ENCODE measurements around the gene VPS36.
"Not testable (repeated sequence)": the region's sequence is repeated elsewhere in the genome, so short reads cannot be mapped to it uniquely, and the experiment has no call there.

The VPS36 gene

DNA sequence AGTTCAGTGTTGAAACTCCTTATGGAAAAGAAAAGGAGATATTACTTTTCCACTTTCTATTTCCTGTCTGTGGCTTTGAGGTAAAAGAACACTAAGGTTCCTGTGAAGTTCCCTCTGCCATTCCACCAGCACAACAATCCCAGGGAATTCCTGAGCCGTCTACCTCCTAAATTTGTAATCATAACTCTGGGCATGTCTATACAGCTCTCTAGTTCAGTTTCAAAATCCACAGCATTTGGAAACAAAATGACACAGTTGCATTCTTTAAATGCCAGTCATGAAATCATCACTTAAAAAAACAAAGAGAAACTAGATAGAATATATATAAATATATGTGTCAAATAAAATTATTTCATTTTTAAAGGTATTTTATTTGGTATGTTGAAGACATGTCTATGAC is 35.5 kb downstream of the VPS36 start:
- TF ChIP-seq, protein P1, sequence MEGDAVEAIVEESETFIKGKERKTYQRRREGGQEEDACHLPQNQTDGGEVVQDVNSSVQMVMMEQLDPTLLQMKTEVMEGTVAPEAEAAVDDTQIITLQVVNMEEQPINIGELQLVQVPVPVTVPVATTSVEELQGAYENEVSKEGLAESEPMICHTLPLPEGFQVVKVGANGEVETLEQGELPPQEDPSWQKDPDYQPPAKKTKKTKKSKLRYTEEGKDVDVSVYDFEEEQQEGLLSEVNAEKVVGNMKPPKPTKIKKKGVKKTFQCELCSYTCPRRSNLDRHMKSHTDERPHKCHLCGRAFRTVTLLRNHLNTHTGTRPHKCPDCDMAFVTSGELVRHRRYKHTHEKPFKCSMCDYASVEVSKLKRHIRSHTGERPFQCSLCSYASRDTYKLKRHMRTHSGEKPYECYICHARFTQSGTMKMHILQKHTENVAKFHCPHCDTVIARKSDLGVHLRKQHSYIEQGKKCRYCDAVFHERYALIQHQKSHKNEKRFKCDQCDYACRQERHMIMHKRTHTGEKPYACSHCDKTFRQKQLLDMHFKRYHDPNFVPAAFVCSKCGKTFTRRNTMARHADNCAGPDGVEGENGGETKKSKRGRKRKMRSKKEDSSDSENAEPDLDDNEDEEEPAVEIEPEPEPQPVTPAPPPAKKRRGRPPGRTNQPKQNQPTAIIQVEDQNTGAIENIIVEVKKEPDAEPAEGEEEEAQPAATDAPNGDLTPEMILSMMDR (IDR thresholded peaks at IDR 0.05; ENCODE audit: low read depth, low read length): no peak
- no peak overlapping the region for H3K4me3 ChIP-seq (ENCODE audit: low read depth, low read length)

DNA sequence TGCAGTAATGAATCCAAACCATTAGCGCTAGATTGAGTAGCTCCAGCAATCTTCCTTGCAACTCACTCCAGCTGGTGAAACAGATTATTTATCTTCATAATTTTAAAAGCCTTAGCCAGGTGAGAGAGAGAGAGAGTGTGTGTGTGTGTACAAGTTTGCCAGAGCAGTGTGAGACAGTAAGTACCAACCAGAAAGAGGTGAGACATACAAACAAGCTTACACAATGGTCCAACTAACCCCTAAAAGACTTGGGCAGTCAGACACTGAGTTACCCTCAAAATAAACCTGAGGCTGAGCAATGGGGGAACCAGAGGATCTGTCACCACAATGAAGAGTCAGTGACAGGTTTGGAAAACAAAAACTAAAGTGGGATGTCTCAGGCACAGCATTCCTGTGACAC is 36.4 kb downstream of the VPS36 start:
- H3K4me3 ChIP-seq (ENCODE audit: low read depth, low read length): no peak overlapping the region
- TF ChIP-seq, protein P1 (IDR thresholded peaks at IDR 0.05; ENCODE audit: low read depth, low read length): no peak

DNA sequence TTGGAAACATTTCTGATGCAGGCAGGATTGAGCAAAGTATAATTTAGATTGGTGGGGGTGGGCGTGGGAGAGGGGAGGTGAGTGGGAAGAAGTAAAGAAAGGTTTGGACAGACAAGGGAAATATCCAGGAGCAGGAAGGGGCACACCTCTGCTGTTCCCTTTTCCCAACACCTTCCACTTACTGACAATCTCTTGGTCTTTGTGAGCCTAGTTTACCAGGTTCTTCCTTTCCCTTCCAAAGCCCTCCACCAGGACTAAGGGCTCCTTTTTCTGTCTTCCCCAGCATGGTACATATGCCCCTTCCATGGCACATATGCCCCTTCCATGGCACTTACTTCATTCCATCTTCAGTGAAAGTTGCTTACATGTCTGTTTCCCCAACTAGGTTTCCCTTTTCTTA is 38.3 kb downstream of the VPS36 start:
- H3K4me3 ChIP-seq (ENCODE audit: low read depth, low read length): no peak overlapping the region
- TF ChIP-seq, protein P1 (IDR thresholded peaks at IDR 0.05; ENCODE audit: low read depth, low read length): no peak

DNA sequence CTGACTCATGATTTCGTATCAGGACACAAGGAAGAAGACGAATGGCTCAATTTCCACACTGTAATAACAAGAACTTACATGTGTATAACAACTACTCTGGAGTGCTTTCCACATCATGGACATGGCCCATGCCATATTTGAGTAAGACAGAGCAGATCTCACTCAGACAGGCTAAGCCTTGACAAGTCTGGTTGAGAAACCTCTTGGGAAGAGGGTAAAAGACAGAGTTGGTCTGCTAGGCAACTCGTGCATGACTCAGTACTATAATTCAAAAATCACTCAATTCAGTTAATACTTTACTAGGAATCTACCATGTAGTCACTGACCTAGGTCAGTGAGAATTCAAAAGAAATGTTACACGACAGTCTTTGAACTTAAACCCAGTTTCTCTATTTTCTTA is 38.8 kb downstream of the VPS36 start:
- TF ChIP-seq, protein P1 (IDR thresholded peaks at IDR 0.05; ENCODE audit: low read depth, low read length): no peak
- H3K4me3 ChIP-seq (ENCODE audit: low read depth, low read length): no peak overlapping the region

DNA sequence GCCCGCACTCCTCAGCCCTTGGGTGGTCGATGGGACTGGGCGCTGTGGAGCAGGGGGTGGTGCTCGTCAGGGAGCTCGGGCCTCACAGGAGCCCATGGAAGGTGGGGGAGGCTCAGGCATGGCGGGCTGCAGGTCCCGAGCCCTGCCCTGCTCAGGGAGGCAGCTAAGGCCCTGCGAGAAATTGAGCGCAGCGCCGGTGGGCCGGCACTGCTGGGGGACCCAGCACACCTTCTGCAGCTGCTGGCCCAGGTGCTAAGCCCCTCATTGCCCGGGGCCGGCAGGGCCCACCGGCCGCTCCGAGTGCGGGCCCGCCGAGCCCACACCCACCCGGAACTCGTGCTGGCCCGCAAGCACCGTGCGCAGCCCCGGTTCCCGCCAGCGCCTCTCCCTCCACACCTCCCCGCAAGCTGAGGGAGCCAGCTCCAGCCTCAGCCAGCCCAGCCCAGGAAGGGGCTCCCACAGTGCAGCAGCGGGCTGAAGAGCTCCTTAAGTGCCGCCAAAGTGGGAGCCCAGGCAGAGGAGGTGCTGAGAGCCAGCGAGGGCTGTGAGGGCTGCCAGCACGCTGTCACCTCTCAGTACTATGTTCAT is 42.3 kb downstream of the VPS36 start:
- H3K4me3 ChIP-seq (ENCODE audit: low read depth, low read length): not testable (repeated sequence)

DNA sequence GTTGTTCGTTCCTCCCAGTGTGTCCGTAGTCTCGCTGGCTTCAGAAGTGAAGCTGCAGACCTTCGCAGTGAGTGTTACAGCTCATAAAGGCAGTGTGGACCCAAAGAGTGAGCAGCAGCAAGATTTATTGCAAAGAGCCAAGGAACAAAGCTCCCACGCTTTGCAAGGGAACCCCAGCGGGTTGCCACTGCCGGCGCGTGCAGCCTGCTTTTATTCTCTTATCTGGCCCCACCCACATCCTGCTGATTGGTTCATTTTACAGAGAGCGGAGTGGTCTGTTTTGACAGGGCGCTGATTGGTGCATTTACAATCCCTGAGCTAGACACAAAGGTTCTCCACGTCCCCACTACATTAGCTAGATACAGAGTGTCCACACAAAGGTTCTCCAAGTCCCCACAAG is 43.0 kb downstream of the VPS36 start:
- H3K4me3 ChIP-seq (ENCODE audit: low read depth, low read length): not testable (repeated sequence)

DNA sequence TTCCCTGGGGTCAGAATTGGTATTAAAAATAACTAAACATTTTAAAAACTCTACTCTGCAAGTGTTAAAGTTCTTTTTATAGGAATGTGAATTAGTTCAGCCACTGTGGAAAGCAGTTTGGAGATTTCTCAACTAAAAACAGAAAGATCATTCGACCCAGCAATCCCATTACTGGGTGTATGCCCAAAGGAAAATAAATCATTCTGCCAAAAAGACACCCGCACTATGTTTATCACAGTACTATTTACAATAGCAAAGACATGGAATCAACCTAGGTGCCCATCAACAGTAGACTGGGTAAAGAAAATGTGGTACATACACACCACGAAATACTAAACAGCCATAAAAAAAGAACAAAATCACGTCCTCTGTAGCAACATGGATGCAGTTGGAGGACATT is 43.8 kb downstream of the VPS36 start:
- peak overlapping the region; percentile 75 for H3K4me3 ChIP-seq (ENCODE audit: low read depth, low read length)

DNA sequence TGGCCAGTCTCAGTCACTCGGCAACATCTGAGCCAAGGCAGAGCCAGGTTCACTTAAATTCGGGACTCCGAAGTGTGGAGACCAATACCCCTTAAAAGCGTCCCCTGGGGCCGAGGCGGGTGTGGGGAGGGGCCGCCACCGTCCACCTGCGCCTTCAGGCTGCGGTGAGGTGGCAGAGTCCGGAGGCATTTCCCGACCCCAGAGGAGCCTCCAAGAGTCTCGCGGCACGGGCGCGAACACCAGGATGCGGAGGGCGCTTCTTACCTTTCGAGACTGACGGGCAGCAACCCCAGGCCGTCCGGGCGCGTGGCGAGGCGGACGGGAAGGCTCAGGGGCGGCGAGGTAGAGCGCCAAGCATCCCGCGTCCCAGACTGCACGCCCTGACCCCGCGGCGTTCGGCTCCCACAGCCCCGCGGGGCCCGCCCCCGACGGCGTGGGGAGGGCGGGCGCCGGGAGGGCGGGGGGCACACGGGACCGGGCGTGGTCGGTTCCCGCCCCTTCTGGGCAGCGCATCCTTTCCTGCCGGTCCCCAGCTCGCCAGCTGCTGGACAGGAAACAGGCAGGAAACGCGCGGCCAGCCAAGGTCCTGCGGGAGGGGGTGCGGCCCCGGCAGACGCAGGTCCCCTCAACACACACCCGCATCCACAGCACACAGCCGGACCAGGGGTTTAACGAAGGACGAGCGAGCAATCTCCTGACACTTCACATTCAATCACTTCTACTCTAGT is 44.5 kb downstream of the VPS36 start, which contains the start of gene THSD1:
Gene THSD1 (minus strand): TSS at position 406 of the 728 bp plus-strand sequence. CDS start 3,572 bp downstream, outside the sequence.
- peak within 1 kb of the TSS; percentile 75 for H3K4me3 ChIP-seq (ENCODE audit: low read depth, low read length)

More for the DNA sequence above, 43.8 kb downstream of the VPS36 start:
- TF ChIP-seq, protein P1 (IDR thresholded peaks at IDR 0.05; ENCODE audit: low read depth, low read length): no peak

More for the DNA sequence above, 44.5 kb downstream of the VPS36 start, which contains the start of gene THSD1:
- TF ChIP-seq, protein P1 (IDR thresholded peaks at IDR 0.05; ENCODE audit: low read depth, low read length): no peak
